ENCODE results near the gene EPGN. TPM values are rescaled to one million over a fixed set of nuclear protein-coding genes. Genes with fewer than 3 reads are reported as not detected.

Gene EPGN
- total RNA-seq, 5 donors from 2014 or later (not counting 1 experiment from before 2014, with no cell fraction given): 0.77 to 4.0 TPM; not detected in 3

GRCh38 chr4:74320559-74321118 lies 12.4 kb downstream of the EPGN start:
- Mint-ChIP-seq H3K4me1 (peaks cover 0 to 4% (median 0%) of the 10 kb centered on the region in 3 donors), H3K36me3 (no peaks in the 10 kb centered on the region), H3K4me3 (no peak overlapping the region), H3K9me3 (no peaks in the 10 kb centered on the region), H3K27me3 (peaks cover 8 to 16% of the 10 kb centered on the region in 2 donors), H3K27ac (no peak overlapping the region)
- Histone ChIP-seq H3K36me3 (ENCODE audit: control insufficient read depth in 2 of 2, extremely low read depth in 1 of 2, insufficient read depth in 1 of 2, low read length in 1 of 2) (no peaks in the 10 kb centered on the region), H3K4me3 (ENCODE audit: control insufficient read depth in 1 of 2, extremely low read depth in 1 of 2, low read length in 1 of 2) (no peak overlapping the region), H3K27ac (ENCODE audit: low read length) (no peak overlapping the region), H3K4me1 (ENCODE audit: control insufficient read depth in 1 of 2, extremely low read depth in 1 of 2, insufficient read depth in 2 of 2, low read length in 2 of 2) (no peaks in the 10 kb centered on the region), H3K27me3 (replicated peaks in 1 of 2; ENCODE audit: control insufficient read depth in 2 of 2, extremely low read depth in 1 of 2, insufficient read depth in 2 of 2, low read length in 1 of 2) (no peaks in the 10 kb centered on the region), H3K9me3 (no peaks in the 10 kb centered on the region)
- 23% methylated on average over 2 of the region's 4 CpGs for WGBS (ENCODE audit: insufficient coverage)
- ChIA-PET POLR2A (no interaction called here), CTCF (interaction anchor here (0.6 to 1.5 kb wide), 6 partner anchors 17 to 355 kb away, joined by 3 to 7 read pairs (median 3); no protein-coding TSS in a partner anchor)
- DNase-seq (peak in 5 of 35 experiments; percentile 1 to 40 (median 9)), ATAC-seq (replicated peaks in 1 of 4) (peak in 2 of 4 experiments; percentile 47 to 74)

- no peaks in the 10 kb centered on the region for H3K4me1 ChIP-seq (ENCODE audit: control insufficient read depth in 1 of 2, extremely low read depth in 1 of 2, insufficient read depth in 2 of 2, low read length in 2 of 2)
- ATAC-seq (replicated peaks in 1 of 4) (no peak), DNase-seq (no peak)
- no peak overlapping the region for H3K4me3 Mint-ChIP-seq
- H3K9me3 ChIP-seq: no peaks in the 10 kb centered on the region
- no peaks in the 10 kb centered on the region for H3K36me3 ChIP-seq (ENCODE audit: control insufficient read depth in 2 of 2, extremely low read depth in 1 of 2, insufficient read depth in 1 of 2, low read length in 1 of 2)
- no peak overlapping the region for H3K27ac Mint-ChIP-seq
- H3K36me3 Mint-ChIP-seq: no peaks in the 10 kb centered on the region
- H3K27me3 ChIP-seq (replicated peaks in 1 of 2; ENCODE audit: control insufficient read depth in 2 of 2, extremely low read depth in 1 of 2, insufficient read depth in 2 of 2, low read length in 1 of 2): no peaks in the 10 kb centered on the region
- WGBS (ENCODE audit: insufficient coverage): no CpG with 5 or more reads among the region's 3 CpGs
- no peaks in the 10 kb centered on the region for H3K9me3 Mint-ChIP-seq
- peaks cover 8 to 16% of the 10 kb centered on the region in 2 donors for H3K27me3 Mint-ChIP-seq
- CTCF ChIA-PET: interaction anchor here (0.5 to 1.1 kb wide), 3 partner anchors 92 to 350 kb away, joined by 3 read pairs; no protein-coding TSS in a partner anchor
- no peak overlapping the region for H3K27ac ChIP-seq (ENCODE audit: low read length)
- H3K4me3 ChIP-seq (ENCODE audit: control insufficient read depth in 1 of 2, extremely low read depth in 1 of 2, low read length in 1 of 2): no peak overlapping the region
- POLR2A ChIA-PET: no interaction called here
- peaks cover 0 to 4% (median 0%) of the 10 kb centered on the region in 3 donors for H3K4me1 Mint-ChIP-seq
Observed at GRCh38 chr4:74322301-74322700, 14.0 kb downstream of the EPGN start.

- Mint-ChIP-seq H3K9me3 (no peaks in the 10 kb centered on the region), H3K4me3 (no peak overlapping the region), H3K27me3 (peaks cover 8 to 18% of the 10 kb centered on the region in 2 donors), H3K27ac (no peak overlapping the region), H3K4me1 (peaks cover 0 to 4% (median 0%) of the 10 kb centered on the region in 3 donors), H3K36me3 (no peaks in the 10 kb centered on the region)
- no CpG with 5 or more reads among the region's 4 CpGs for WGBS (ENCODE audit: insufficient coverage)
- ChIA-PET CTCF (no interaction called here), POLR2A (no interaction called here)
- H3K36me3 ChIP-seq (ENCODE audit: control insufficient read depth in 2 of 2, extremely low read depth in 1 of 2, insufficient read depth in 1 of 2, low read length in 1 of 2): no peaks in the 10 kb centered on the region
- no peaks in the 10 kb centered on the region for H3K9me3 ChIP-seq
- DNase-seq: no peak
- no peaks in the 10 kb centered on the region for H3K4me1 ChIP-seq (ENCODE audit: control insufficient read depth in 1 of 2, extremely low read depth in 1 of 2, insufficient read depth in 2 of 2, low read length in 2 of 2)
- no peak overlapping the region for H3K27ac ChIP-seq (ENCODE audit: low read length)
- no peak for ATAC-seq (replicated peaks in 1 of 4)
- H3K4me3 ChIP-seq (ENCODE audit: control insufficient read depth in 1 of 2, extremely low read depth in 1 of 2, low read length in 1 of 2): no peak overlapping the region
- H3K27me3 ChIP-seq (replicated peaks in 1 of 2; ENCODE audit: control insufficient read depth in 2 of 2, extremely low read depth in 1 of 2, insufficient read depth in 2 of 2, low read length in 1 of 2): no peaks in the 10 kb centered on the region
Observed at GRCh38 chr4:74323663-74324062, 15.4 kb downstream of the EPGN start.

- Histone ChIP-seq H3K27ac (ENCODE audit: low read length) (no peak overlapping the region), H3K27me3 (replicated peaks in 1 of 2; ENCODE audit: control insufficient read depth in 2 of 2, extremely low read depth in 1 of 2, insufficient read depth in 2 of 2, low read length in 1 of 2) (no peaks in the 10 kb centered on the region), H3K4me1 (ENCODE audit: control insufficient read depth in 1 of 2, extremely low read depth in 1 of 2, insufficient read depth in 2 of 2, low read length in 2 of 2) (no peaks in the 10 kb centered on the region), H3K9me3 (no peaks in the 10 kb centered on the region), H3K4me3 (ENCODE audit: control insufficient read depth in 1 of 2, extremely low read depth in 1 of 2, low read length in 1 of 2) (no peak overlapping the region), H3K36me3 (ENCODE audit: control insufficient read depth in 2 of 2, extremely low read depth in 1 of 2, insufficient read depth in 1 of 2, low read length in 1 of 2) (no peaks in the 10 kb centered on the region)
- no peak overlapping the region for H3K4me3 Mint-ChIP-seq
- ATAC-seq (replicated peaks in 1 of 4): no peak
- ChIA-PET POLR2A (interaction anchor here in 1 of 2 donors (0.6 kb wide), 1 partner anchor 93 kb away, joined by 3 read pairs; no protein-coding TSS in a partner anchor), CTCF (no interaction called here)
- no CpG with 5 or more reads among the region's 3 CpGs for WGBS (ENCODE audit: insufficient coverage)
- no peak overlapping the region for H3K27ac Mint-ChIP-seq
- no peak for DNase-seq
- H3K27me3 Mint-ChIP-seq: peaks cover 8 to 22% of the 10 kb centered on the region in 2 donors
- no peaks in the 10 kb centered on the region for H3K36me3 Mint-ChIP-seq
- no peaks in the 10 kb centered on the region for H3K9me3 Mint-ChIP-seq
- peaks cover 0 to 4% (median 0%) of the 10 kb centered on the region in 3 donors for H3K4me1 Mint-ChIP-seq
Observed at GRCh38 chr4:74324262-74324661, 16.0 kb downstream of the EPGN start.

GRCh38 chr4:74325886-74326285 lies 17.6 kb downstream of the EPGN start:
- DNase-seq: no peak
- H3K27me3 ChIP-seq (replicated peaks in 1 of 2; ENCODE audit: control insufficient read depth in 2 of 2, extremely low read depth in 1 of 2, insufficient read depth in 2 of 2, low read length in 1 of 2): no peaks in the 10 kb centered on the region
- no peaks in the 10 kb centered on the region for H3K36me3 Mint-ChIP-seq
- ChIA-PET POLR2A (no interaction called here), CTCF (no interaction called here)
- H3K27me3 Mint-ChIP-seq: peaks cover 6 to 19% of the 10 kb centered on the region in 2 donors
- no peaks in the 10 kb centered on the region for H3K4me1 ChIP-seq (ENCODE audit: control insufficient read depth in 1 of 2, extremely low read depth in 1 of 2, insufficient read depth in 2 of 2, low read length in 2 of 2)
- H3K9me3 Mint-ChIP-seq: no peaks in the 10 kb centered on the region
- WGBS (ENCODE audit: insufficient coverage): no CpG with 5 or more reads among the region's 2 CpGs
- no peak overlapping the region for H3K27ac Mint-ChIP-seq
- ATAC-seq (replicated peaks in 1 of 4): no peak
- no peak overlapping the region for H3K27ac ChIP-seq (ENCODE audit: low read length)
- no peak overlapping the region for H3K4me3 ChIP-seq (ENCODE audit: control insufficient read depth in 1 of 2, extremely low read depth in 1 of 2, low read length in 1 of 2)
- no peaks in the 10 kb centered on the region for H3K4me1 Mint-ChIP-seq
- no peaks in the 10 kb centered on the region for H3K9me3 ChIP-seq
- no peak overlapping the region for H3K4me3 Mint-ChIP-seq
- no peaks in the 10 kb centered on the region for H3K36me3 ChIP-seq (ENCODE audit: control insufficient read depth in 2 of 2, extremely low read depth in 1 of 2, insufficient read depth in 1 of 2, low read length in 1 of 2)

- DNase-seq: no peak
Observed at GRCh38 chr4:74327762-74328161, 19.5 kb downstream of the EPGN start.

More at GRCh38 chr4:74327762-74328161, 19.5 kb downstream of the EPGN start:
- Mint-ChIP-seq H3K9me3 (no peaks in the 10 kb centered on the region), H3K36me3 (no peaks in the 10 kb centered on the region), H3K4me1 (no peaks in the 10 kb centered on the region), H3K27ac (no peak overlapping the region), H3K27me3 (peaks cover 3 to 15% of the 10 kb centered on the region in 2 donors), H3K4me3 (no peak overlapping the region)
- no peak overlapping the region for H3K4me3 ChIP-seq (ENCODE audit: control insufficient read depth in 1 of 2, extremely low read depth in 1 of 2, low read length in 1 of 2)
- H3K4me1 ChIP-seq (ENCODE audit: control insufficient read depth in 1 of 2, extremely low read depth in 1 of 2, insufficient read depth in 2 of 2, low read length in 2 of 2): no peaks in the 10 kb centered on the region
- ATAC-seq (replicated peaks in 1 of 4): no peak
- POLR2A ChIA-PET: no interaction called here
- 100% methylated on average over 1 of the region's 3 CpGs for WGBS (ENCODE audit: insufficient coverage)
- H3K36me3 ChIP-seq (ENCODE audit: control insufficient read depth in 2 of 2, extremely low read depth in 1 of 2, insufficient read depth in 1 of 2, low read length in 1 of 2): no peaks in the 10 kb centered on the region
- CTCF ChIA-PET: interaction anchor here in 1 of 2 donors (0.7 kb wide), 1 partner anchor 8 kb away, joined by 3 read pairs; no protein-coding TSS in a partner anchor
- no peaks in the 10 kb centered on the region for H3K27me3 ChIP-seq (replicated peaks in 1 of 2; ENCODE audit: control insufficient read depth in 2 of 2, extremely low read depth in 1 of 2, insufficient read depth in 2 of 2, low read length in 1 of 2)
- H3K9me3 ChIP-seq: no peaks in the 10 kb centered on the region
- H3K27ac ChIP-seq (ENCODE audit: low read length): no peak overlapping the region

Data from T-cell (primary cell).